Measurements from ENCODE around the gene NEDD9. TPM values are rescaled to one million over a fixed set of nuclear protein-coding genes. Genes with fewer than 3 reads are reported as not detected.

The NEDD9 gene
- total and polyA plus RNA-seq, 2 of the 4 experiments (the other 2 are of a cell fraction), result 7.6 to 16.5 TPM

GRCh38 chr6:11164717-11165646 is 67.5 kb downstream of the NEDD9 start:
- dilution Hi-C loops (cut with HindIII; ENCODE audit: low sequenced_read_pairs, unreplicated experiment) (no loop called here), intact Hi-C loops (cut with micrococcal nuclease) (no loop called here), in situ Hi-C loops (cut with MboI; ENCODE audit: low sequenced_read_pairs) (no loop called here)
- no peak overlapping the region for H2BK20ac ChIP-seq (ENCODE audit: low read depth, low read length)
- no peak overlapping the region for H2BK5ac ChIP-seq (ENCODE audit: low read depth, low read length, poor library complexity, severe bottlenecking)
- H2BK120ac ChIP-seq (ENCODE audit: low read depth, low read length), result no peak overlapping the region
- no peak overlapping the region for H2AK9ac ChIP-seq (replicated peaks; ENCODE audit: low read depth, low read length, poor library complexity)
- no peaks in the 10 kb centered on the region for H3K36me3 ChIP-seq (ENCODE audit: control insufficient read depth, insufficient read depth, low read length)
- no peak overlapping the region for H3K23ac ChIP-seq (ENCODE audit: low read depth, low read length)
- DNase-seq (no peak), ATAC-seq (ENCODE audit: low read depth) (no peak)
- H3K9me1 ChIP-seq (ENCODE audit: insufficient read depth, low read length), result peaks cover 10% of the 10 kb centered on the region
- no TSS peak for BruUV-seq (replicated peaks)
- H3K4me3 ChIP-seq (ENCODE audit: insufficient read depth, low read depth, low read length), result no peak overlapping the region
- no peak overlapping the region for H4K5ac ChIP-seq (ENCODE audit: low read depth, low read length)
- no peak overlapping the region for H3K27ac ChIP-seq (ENCODE audit: insufficient read depth, low read length)
- peaks cover 6% of the 10 kb centered on the region for H3K4me1 ChIP-seq (ENCODE audit: control insufficient read depth, insufficient read depth, low read length)
- CTCF ChIA-PET, result no interaction called here
- no peaks in the 10 kb centered on the region for H3K79me1 ChIP-seq (ENCODE audit: low read depth in 1 of 2, low read length in 2 of 2)
- no peak overlapping the region for H2BK15ac ChIP-seq (ENCODE audit: low read depth, low read length)
- no peak overlapping the region for H4K91ac ChIP-seq (ENCODE audit: insufficient read depth, low read depth, low read length)
- no peak overlapping the region for H3K4ac ChIP-seq (ENCODE audit: low read depth, low read length)
- H3K14ac ChIP-seq (replicated peaks; ENCODE audit: low read depth, low read length), result no peak overlapping the region
- H3K4me2 ChIP-seq (ENCODE audit: low read depth, low read length), result no peak overlapping the region
- POLR2A ChIA-PET (ENCODE audit: unreplicated experiment), result no interaction called here
- WGBS, 2 experiments (ENCODE audit: extremely low coverage in 2 of 2, insufficient read length in 1 of 2), result 86% methylated on average over 12 of the region's 20 CpGs; no CpG with 5 or more reads in 1 of the 2 experiments
- no peak overlapping the region for H2AFZ ChIP-seq (replicated peaks; ENCODE audit: low read length, poor library complexity)
- H3K9ac ChIP-seq (ENCODE audit: low read depth, low read length), result no peak overlapping the region
- no peak overlapping the region for H4K8ac ChIP-seq (ENCODE audit: low read depth in 2 of 2, low read length in 2 of 2)
- no peak overlapping the region for H3K56ac ChIP-seq (ENCODE audit: extremely low read depth, insufficient read depth, low read length)
- no peak overlapping the region for H2AK5ac ChIP-seq (ENCODE audit: low read depth, low read length)
- TF ChIP-seq ELK1 (IDR thresholded peaks at IDR 0.05; ENCODE audit: borderline replicate concordance, low read depth, low read length), result no peak
- no peak for TF ChIP-seq USF2 (IDR thresholded peaks at IDR 0.05; ENCODE audit: low read depth, low read length)
- TF ChIP-seq RAD21 (IDR thresholded peaks at IDR 0.05; ENCODE audit: low read length), result no peak
- TF ChIP-seq CTCF (conservative IDR thresholded peaks at IDR 0.05; ENCODE audit: low read depth, low read length), result no peak
- no peak for TF ChIP-seq MXI1 (IDR thresholded peaks at IDR 0.05; ENCODE audit: borderline replicate concordance, low read depth, low read length)
- no peaks in the 10 kb centered on the region for H3K9me3 ChIP-seq (ENCODE audit: control insufficient read depth, insufficient read depth, low read length)
- no peaks in the 10 kb centered on the region for H4K20me1 ChIP-seq (ENCODE audit: insufficient read depth, low read length)
- no peaks in the 10 kb centered on the region for H3K27me3 ChIP-seq (ENCODE audit: control insufficient read depth, insufficient read depth, low read length)
- H3K18ac ChIP-seq (ENCODE audit: low read depth, low read length), result no peak overlapping the region

Measured in IMR-90 (cell line).